ENCODE data around the gene IDH3B. TPM values are rescaled to one million over a fixed set of nuclear protein-coding genes. Genes with fewer than 3 reads are reported as not detected.

Gene IDH3B
- total and polyA plus RNA-seq, 2 of the 13 experiments (the other 11 are each of a cell fraction or from before 2014, with no cell fraction given): 215 to 254 TPM

DNA sequence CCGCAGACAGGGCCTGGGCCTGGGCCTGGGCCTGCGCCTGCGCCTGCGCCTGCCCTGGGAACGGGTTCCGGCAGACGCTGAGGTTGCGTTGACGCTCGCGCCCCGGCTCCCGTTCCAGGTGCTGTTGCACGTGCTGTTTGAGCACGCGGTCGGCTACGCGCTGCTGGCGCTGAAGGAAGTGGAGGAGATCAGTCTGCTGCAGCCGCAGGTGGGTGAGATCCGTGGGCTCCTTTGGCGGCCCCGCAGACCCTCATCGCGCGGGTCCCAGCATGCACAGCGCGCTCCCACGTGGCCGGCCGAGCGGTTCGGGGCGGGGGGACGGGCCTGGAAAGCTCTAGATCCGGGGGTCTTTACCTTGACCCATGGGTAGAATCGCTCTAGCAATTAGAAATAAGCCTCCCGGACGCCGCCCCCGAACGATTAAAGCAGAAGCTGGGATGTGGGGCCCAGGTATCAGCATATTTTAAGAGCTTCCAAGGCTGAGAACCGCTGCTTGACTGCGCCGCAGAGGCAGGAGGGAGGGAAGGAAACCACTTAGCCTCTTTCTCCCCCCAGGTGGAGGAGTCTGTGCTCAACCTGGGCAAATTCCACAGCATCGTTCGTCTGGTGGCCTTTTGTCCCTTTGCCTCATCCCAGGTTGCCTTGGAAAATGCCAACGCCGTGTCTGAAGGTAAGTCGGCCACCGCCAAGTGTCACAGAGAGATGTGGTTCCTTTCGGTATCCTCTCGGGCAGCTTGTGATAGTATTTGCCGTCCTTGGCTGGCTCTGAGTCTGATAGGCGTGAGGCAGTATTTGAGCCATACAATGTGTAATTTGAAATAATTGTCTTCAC lies 11.1 kb downstream of the IDH3B start (continued):
- TF ChIP-seq, protein P1, sequence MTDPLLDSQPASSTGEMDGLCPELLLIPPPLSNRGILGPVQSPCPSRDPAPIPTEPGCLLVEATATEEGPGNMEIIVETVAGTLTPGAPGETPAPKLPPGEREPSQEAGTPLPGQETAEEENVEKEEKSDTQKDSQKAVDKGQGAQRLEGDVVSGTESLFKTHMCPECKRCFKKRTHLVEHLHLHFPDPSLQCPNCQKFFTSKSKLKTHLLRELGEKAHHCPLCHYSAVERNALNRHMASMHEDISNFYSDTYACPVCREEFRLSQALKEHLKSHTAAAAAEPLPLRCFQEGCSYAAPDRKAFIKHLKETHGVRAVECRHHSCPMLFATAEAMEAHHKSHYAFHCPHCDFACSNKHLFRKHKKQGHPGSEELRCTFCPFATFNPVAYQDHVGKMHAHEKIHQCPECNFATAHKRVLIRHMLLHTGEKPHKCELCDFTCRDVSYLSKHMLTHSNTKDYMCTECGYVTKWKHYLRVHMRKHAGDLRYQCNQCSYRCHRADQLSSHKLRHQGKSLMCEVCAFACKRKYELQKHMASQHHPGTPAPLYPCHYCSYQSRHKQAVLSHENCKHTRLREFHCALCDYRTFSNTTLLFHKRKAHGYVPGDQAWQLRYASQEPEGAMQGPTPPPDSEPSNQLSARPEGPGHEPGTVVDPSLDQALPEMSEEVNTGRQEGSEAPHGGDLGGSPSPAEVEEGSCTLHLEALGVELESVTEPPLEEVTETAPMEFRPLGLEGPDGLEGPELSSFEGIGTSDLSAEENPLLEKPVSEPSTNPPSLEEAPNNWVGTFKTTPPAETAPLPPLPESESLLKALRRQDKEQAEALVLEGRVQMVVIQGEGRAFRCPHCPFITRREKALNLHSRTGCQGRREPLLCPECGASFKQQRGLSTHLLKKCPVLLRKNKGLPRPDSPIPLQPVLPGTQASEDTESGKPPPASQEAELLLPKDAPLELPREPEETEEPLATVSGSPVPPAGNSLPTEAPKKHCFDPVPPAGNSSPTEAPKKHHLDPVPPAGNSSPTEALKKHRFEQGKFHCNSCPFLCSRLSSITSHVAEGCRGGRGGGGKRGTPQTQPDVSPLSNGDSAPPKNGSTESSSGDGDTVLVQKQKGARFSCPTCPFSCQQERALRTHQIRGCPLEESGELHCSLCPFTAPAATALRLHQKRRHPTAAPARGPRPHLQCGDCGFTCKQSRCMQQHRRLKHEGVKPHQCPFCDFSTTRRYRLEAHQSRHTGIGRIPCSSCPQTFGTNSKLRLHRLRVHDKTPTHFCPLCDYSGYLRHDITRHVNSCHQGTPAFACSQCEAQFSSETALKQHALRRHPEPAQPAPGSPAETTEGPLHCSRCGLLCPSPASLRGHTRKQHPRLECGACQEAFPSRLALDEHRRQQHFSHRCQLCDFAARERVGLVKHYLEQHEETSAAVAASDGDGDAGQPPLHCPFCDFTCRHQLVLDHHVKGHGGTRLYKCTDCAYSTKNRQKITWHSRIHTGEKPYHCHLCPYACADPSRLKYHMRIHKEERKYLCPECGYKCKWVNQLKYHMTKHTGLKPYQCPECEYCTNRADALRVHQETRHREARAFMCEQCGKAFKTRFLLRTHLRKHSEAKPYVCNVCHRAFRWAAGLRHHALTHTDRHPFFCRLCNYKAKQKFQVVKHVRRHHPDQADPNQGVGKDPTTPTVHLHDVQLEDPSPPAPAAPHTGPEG (CRISPR knock-in tag; IDR thresholded peaks at IDR 0.05): no peak
- peak; percentile 10 for TF ChIP-seq ZNF780A (CRISPR knock-in tag; IDR thresholded peaks at IDR 0.05)
- 0 out of 2 replicates have a peak, but pooled peaks have one; percentile 24 for TF ChIP-seq SIX1 (CRISPR knock-in tag; IDR thresholded peaks at IDR 0.05; ENCODE audit: borderline replicate concordance)
- TF ChIP-seq HNRNPLL (IDR thresholded peaks at IDR 0.05; ENCODE audit: low read depth, low read length, poor library complexity, severe bottlenecking): no peak
- peak; percentile 89; the same call in 1 of the 2 replicates for TF ChIP-seq ZNF558 (CRISPR knock-in tag; IDR thresholded peaks at IDR 0.05; ENCODE audit: borderline replicate concordance)
- 0 out of 2 replicates have a peak, but pooled peaks have one; percentile 86 for TF ChIP-seq MATR3 (CRISPR knock-in tag; IDR thresholded peaks at IDR 0.05)
- TF ChIP-seq ZNF766 (CRISPR knock-in tag; IDR thresholded peaks at IDR 0.05; ENCODE audit: borderline replicate concordance): no peak; the same call in 1 of the 2 replicates
- no peak for TF ChIP-seq MTA3 (CRISPR knock-in tag; IDR thresholded peaks at IDR 0.05)
- no peak for TF ChIP-seq ELF4 (CRISPR knock-in tag; IDR thresholded peaks at IDR 0.05; ENCODE audit: borderline replicate concordance)
- TF ChIP-seq SRSF9 (IDR thresholded peaks at IDR 0.05; ENCODE audit: borderline replicate concordance, insufficient read depth, low read depth, low read length, poor library complexity, severe bottlenecking): no peak
- TF ChIP-seq, protein P2, sequence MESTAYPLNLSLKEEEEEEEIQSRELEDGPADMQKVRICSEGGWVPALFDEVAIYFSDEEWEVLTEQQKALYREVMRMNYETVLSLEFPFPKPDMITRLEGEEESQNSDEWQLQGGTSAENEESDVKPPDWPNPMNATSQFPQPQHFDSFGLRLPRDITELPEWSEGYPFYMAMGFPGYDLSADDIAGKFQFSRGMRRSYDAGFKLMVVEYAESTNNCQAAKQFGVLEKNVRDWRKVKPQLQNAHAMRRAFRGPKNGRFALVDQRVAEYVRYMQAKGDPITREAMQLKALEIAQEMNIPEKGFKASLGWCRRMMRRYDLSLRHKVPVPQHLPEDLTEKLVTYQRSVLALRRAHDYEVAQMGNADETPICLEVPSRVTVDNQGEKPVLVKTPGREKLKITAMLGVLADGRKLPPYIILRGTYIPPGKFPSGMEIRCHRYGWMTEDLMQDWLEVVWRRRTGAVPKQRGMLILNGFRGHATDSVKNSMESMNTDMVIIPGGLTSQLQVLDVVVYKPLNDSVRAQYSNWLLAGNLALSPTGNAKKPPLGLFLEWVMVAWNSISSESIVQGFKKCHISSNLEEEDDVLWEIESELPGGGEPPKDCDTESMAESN (CRISPR knock-in tag; conservative IDR thresholded peaks at IDR 0.05): peak; percentile 81
- TF ChIP-seq CHD2 (IDR thresholded peaks at IDR 0.05; ENCODE audit: low read depth, low read length): no peak

Data from HepG2 (cell line).